Measurements from ENCODE around the gene DCAF4L1. TPM values are rescaled to one million over a fixed set of nuclear protein-coding genes. Genes with fewer than 3 reads are reported as not detected.

Gene DCAF4L1
- total RNA-seq, 4 donors from 2014 or later = under 0.01 to 0.38 (median 0.15) TPM

DNA sequence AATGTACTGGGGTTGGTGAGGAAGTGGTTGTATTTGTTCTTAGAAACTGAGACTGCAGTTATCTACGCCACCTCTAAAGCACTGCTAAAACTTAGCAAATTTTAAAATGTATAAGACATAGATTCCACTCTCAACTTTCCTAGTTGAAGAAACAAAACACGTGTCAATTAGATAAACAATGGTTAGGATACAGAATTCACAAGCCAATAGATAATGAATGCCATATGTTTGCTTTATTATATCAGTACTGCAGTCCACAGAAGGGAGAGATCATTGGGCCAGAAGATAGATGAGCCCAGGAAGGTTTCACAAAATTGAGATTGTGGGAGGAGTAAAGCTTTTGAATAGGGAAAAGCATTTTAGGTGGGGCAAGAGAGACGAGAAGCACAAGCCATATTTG, 32.0 kb upstream of the DCAF4L1 start:
- DNase-seq = no peak
- intact Hi-C loops (cut with DNase I) = no loop called here

DNA sequence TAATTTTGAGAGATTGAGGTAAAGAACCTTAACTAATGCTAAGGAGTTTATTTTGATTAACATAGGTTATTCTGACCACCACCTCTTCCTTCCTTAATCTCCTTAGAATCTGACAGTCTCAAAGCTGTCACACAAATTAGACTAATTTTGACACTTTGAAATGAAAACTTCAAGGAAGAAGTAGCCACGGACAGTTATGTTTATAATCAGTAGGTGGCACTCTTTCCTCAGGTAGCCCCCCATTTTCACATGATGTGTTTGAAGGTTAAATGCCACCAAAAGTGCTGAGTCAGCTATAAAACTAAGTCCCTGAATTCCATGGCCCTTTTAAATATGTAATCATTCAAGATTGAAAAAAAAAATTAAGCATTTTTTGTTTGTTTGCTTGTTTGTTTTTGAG, 23.9 kb upstream of the DCAF4L1 start:
- WGBS, 2 donors = 31 to 40% methylated on average over 1 of the region's 1 CpG
- H3K4me3 ChIP-seq = no peak overlapping the region
- DNase-seq = no peak
- H3K27ac ChIP-seq = no peak overlapping the region
- H3K9me3 ChIP-seq = no peaks in the 10 kb centered on the region
- H3K27me3 ChIP-seq = no peaks in the 10 kb centered on the region
- TF ChIP-seq POLR2A (IDR thresholded peaks at IDR 0.05) = no peak
- TF ChIP-seq, protein P1, sequence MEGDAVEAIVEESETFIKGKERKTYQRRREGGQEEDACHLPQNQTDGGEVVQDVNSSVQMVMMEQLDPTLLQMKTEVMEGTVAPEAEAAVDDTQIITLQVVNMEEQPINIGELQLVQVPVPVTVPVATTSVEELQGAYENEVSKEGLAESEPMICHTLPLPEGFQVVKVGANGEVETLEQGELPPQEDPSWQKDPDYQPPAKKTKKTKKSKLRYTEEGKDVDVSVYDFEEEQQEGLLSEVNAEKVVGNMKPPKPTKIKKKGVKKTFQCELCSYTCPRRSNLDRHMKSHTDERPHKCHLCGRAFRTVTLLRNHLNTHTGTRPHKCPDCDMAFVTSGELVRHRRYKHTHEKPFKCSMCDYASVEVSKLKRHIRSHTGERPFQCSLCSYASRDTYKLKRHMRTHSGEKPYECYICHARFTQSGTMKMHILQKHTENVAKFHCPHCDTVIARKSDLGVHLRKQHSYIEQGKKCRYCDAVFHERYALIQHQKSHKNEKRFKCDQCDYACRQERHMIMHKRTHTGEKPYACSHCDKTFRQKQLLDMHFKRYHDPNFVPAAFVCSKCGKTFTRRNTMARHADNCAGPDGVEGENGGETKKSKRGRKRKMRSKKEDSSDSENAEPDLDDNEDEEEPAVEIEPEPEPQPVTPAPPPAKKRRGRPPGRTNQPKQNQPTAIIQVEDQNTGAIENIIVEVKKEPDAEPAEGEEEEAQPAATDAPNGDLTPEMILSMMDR (IDR thresholded peaks at IDR 0.05) = peak in 1 of 6 experiments; percentile 34
- no peaks in the 10 kb centered on the region for H3K4me1 ChIP-seq
- peaks cover 0 to 37% (median 0%) of the 10 kb centered on the region in 3 donors for H3K36me3 ChIP-seq
- intact Hi-C loops (cut with DNase I) = no loop called here

More for the DNA sequence above, 32.0 kb upstream of the DCAF4L1 start:
- 63 to 76% methylated on average over 3 of the region's 3 CpGs for WGBS, 2 donors
- Histone ChIP-seq H3K9me3 (no peaks in the 10 kb centered on the region), H3K27me3 (no peaks in the 10 kb centered on the region), H3K4me1 (no peaks in the 10 kb centered on the region), H3K36me3 (peaks cover 0 to 96% (median 9%) of the 10 kb centered on the region in 3 donors), H3K27ac (no peak overlapping the region), H3K4me3 (no peak overlapping the region)
- TF ChIP-seq, protein P1 (IDR thresholded peaks at IDR 0.05) = no peak
- no peak for TF ChIP-seq POLR2A (IDR thresholded peaks at IDR 0.05)

DNA sequence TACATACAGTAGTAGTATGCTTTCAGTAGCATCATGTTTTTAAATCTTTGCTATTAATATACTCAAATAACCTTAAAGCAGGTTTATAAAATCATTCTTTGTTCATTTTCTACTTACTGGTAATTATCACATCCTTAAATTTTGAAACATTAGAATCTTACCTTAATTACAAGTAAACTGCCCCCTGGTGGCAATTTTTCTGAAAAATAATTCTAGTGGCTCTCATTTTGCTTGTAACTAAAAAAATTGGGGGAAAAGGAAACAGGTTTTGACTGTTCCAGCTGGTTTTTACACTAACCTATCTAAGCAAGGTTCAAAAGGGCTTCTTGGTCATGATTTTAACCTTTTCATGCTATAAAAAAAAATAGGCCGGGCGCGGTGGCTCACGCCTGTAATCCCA, 18.5 kb upstream of the DCAF4L1 start:
- Histone ChIP-seq H3K36me3 (no peaks in the 10 kb centered on the region), H3K27ac (no peak overlapping the region), H3K4me1 (no peaks in the 10 kb centered on the region), H3K27me3 (no peaks in the 10 kb centered on the region), H3K9me3 (no peaks in the 10 kb centered on the region), H3K4me3 (no peak overlapping the region)
- 91% methylated on average over 4 of the region's 4 CpGs; no CpG with 5 or more reads in 1 of the 2 donors for WGBS, 2 donors
- intact Hi-C loops (cut with DNase I) = no loop called here
- TF ChIP-seq POLR2A (IDR thresholded peaks at IDR 0.05) = no peak
- TF ChIP-seq, protein P1 (IDR thresholded peaks at IDR 0.05) = peak in 3 of 6 experiments; percentile 20 to 30 (median 21)
- DNase-seq = no peak

DNA sequence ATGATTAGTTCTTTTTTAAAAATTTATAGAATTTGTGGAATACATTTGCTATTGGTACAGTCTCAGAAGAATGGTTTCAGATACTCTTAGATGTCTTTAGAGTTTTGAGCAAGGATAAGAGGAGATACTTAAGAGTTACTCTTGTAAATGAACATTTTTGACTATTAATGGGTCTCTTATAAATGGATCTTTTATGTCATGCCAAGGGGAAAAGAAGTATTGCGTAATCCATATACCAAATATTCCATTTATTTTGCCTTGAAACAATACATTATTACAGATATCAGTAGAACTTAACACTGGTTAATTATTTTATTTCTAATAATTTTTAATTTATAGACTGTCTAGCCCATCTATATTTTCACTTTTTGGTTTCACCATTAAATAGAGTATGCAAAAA, 17.2 kb upstream of the DCAF4L1 start:
- H3K27ac ChIP-seq = no peak overlapping the region
- H3K36me3 ChIP-seq = no peaks in the 10 kb centered on the region
- intact Hi-C loops (cut with DNase I) = no loop called here
- 85 to 97% methylated on average over 1 of the region's 1 CpG for WGBS, 2 donors
- no peak overlapping the region for H3K4me3 ChIP-seq
- TF ChIP-seq, protein P1 (IDR thresholded peaks at IDR 0.05) = no peak
- no peak for TF ChIP-seq POLR2A (IDR thresholded peaks at IDR 0.05)
- no peaks in the 10 kb centered on the region for H3K27me3 ChIP-seq
- no peaks in the 10 kb centered on the region for H3K4me1 ChIP-seq
- H3K9me3 ChIP-seq = no peaks in the 10 kb centered on the region
- DNase-seq = no peak

DNA sequence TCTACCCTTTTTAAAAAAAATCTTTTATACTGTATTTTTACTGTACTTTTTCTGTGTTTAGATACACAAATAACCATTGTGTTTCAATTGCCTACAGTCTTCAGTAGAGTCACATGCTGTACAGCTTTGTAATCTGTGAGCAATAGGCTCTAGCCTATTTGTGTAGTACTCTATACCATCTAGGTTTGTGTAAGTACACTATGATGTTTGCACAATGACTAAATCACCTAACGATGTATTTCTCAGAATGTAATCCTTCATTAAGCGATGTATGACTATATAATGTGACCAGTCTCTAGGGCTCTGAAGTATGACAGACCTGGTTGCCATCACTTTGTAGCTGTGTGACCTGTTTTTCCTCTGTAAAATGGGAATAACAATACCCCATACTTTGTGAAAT, 14.2 kb upstream of the DCAF4L1 start:
- 42 to 82% methylated on average over 2 of the region's 2 CpGs for WGBS, 2 donors
- TF ChIP-seq, protein P1 (IDR thresholded peaks at IDR 0.05) = no peak
- TF ChIP-seq POLR2A (IDR thresholded peaks at IDR 0.05) = no peak
- no peak overlapping the region for H3K4me3 ChIP-seq
- H3K27me3 ChIP-seq = no peaks in the 10 kb centered on the region
- intact Hi-C loops (cut with DNase I) = no loop called here
- no peak for DNase-seq
- no peaks in the 10 kb centered on the region for H3K4me1 ChIP-seq
- H3K27ac ChIP-seq = no peak overlapping the region
- H3K36me3 ChIP-seq = no peaks in the 10 kb centered on the region
- H3K9me3 ChIP-seq = no peaks in the 10 kb centered on the region
